Pulmonary artery endothelial cell (primary cell): ENCODE measurements around the gene EPM2A. TPM values are rescaled to one million over a fixed set of nuclear protein-coding genes. Genes with fewer than 3 reads are reported as not detected.

Experiments
- DNase-seq: peaks from one replicate; pipeline ENCODE4 v3.0.0-alpha.2; 2011; ENCODE audit warnings: low read depth, low spot score
- total RNA-seq: library from RNA; depleted of rRNA; stranded (reverse); fragments of >200 nt; gene quantifications from 2 replicates; pipeline ENCODE4 v1.2.3, GENCODE V29; 2014

The EPM2A gene
- total RNA-seq, 1 donor from 2014 or later: 9.0 TPM

- DNase-seq: no peak
Observed at GRCh38 chr6:145603991-145604390, 131.3 kb downstream of the EPM2A start.

GRCh38 chr6:145603424-145603833, 131.9 kb downstream of the EPM2A start:
- DNase-seq: no peak

GRCh38 chr6:145602726-145603326, 132.5 kb downstream of the EPM2A start:
- DNase-seq: no peak

GRCh38 chr6:145601397-145601796, 133.9 kb downstream of the EPM2A start:
- no peak for DNase-seq

GRCh38 chr6:145600299-145600698, 135.0 kb downstream of the EPM2A start:
- no peak for DNase-seq

DNA sequence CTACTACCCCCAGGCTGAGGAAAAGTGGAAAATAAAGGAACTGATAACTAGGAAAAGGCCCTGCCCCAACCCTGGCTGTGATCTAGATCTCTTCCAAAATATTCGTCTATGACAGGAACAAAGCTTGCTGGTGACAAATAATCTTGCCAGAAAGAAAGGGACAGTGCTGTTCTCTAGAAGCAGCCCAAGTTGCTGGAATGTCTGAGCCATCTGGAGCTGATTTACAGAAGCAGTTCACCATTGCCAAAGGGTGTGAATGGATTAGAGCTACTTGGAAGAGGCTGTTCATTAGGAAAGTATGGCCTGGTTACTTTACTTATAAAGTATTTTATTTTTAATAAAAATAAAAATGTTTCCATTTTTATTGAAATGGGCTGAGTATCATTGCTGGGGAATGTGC, 146.3 kb downstream of the EPM2A start:
- DNase-seq: no peak

GRCh38 chr6:145587334-145587733, 148.0 kb downstream of the EPM2A start:
- no peak for DNase-seq

- no peak for DNase-seq
Observed at GRCh38 chr6:145583753-145584152, 151.6 kb downstream of the EPM2A start.

Other genes starting within 250 kb of the EPM2A start
- 16.4 and 20.8 TPM in 2 replicates for gene FBXO30, start 79.3 kb upstream of the EPM2A start, total RNA-seq
- 14.7 and 14.8 TPM in 2 replicates for gene SHPRH, start 228.8 kb upstream of the EPM2A start, total RNA-seq